BLaER1 (cell line): Measurements from ENCODE around the gene LRCH1.
A peak's percentile ranks its signal among the peaks of the same experiment; 100 is the strongest.

Experiments used
- H3K27ac ChIP-seq: shearing (Covaris generic); formaldehyde crosslinking; 2 replicates; pipeline ENCODE4 v1.8.1; 2022
- H3K27me3 ChIP-seq: shearing (Covaris generic); formaldehyde crosslinking; 2 replicates; pipeline ENCODE4 v1.8.1; 2022
- H3K36me3 ChIP-seq: shearing (Covaris generic); formaldehyde crosslinking; 2 replicates; pipeline ENCODE4 v1.8.1; 2022
- H3K4me1 ChIP-seq: shearing (Covaris generic); formaldehyde crosslinking; 2 replicates; pipeline ENCODE4 v1.8.1; 2022
- H3K4me2 ChIP-seq: shearing (Covaris generic); formaldehyde crosslinking; 2 replicates; pipeline ENCODE4 v1.8.1; 2022
- H3K4me3 ChIP-seq: shearing (Covaris generic); formaldehyde crosslinking; 2 replicates; pipeline ENCODE4 v1.8.1; 2022
- H3K9ac ChIP-seq: shearing (Covaris generic); formaldehyde crosslinking; 2 replicates; pipeline ENCODE4 v1.8.1; 2022
- H3K9me3 ChIP-seq: shearing (Covaris generic); formaldehyde crosslinking; 2 replicates; pipeline ENCODE4 v1.8.1; 2022
- H4K20me1 ChIP-seq: shearing (Covaris generic); formaldehyde crosslinking; 2 replicates; pipeline ENCODE4 v1.8.1; 2022
- Cebpa-rat ChIP-seq: shearing (Covaris generic); IDR thresholded peaks from 2 replicates; pipeline ENCODE4 v1.8.1; 2022

Gene LRCH1

DNA sequence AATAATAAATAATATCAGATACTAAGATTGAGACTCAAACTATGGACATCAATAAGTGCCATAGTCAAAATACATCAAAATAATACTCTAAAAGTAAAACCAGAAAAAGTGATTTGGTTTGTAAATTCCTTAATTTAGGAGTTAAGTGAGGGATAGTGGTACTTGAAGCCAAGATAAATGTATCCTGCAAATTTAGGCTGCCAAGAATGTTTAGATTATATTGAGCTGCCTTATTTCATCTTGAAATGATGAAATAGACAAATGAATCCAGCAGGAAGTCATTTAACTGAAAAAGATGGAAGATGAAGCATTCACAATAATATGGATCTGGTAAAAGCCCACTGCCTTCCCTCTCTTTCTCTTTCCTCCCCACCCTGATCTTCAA, 112.3 kb downstream of the LRCH1 start:
- H3K36me3 ChIP-seq, result peaks cover 16% of the 10 kb centered on the region
- H3K4me3 ChIP-seq, result no peak overlapping the region
- H3K27me3 ChIP-seq, result no peaks in the 10 kb centered on the region
- H3K9ac ChIP-seq, result no peak overlapping the region
- H3K9me3 ChIP-seq, result no peaks in the 10 kb centered on the region
- TF ChIP-seq Cebpa-rat, result no peak
- peaks cover 26% of the 10 kb centered on the region; the same call in 1 of the 2 replicates for H4K20me1 ChIP-seq
- 0 out of 2 replicates have a peak overlapping the region, but pooled peaks have one; percentile 0 for H3K27ac ChIP-seq
- H3K4me2 ChIP-seq, result no peak overlapping the region; the same call in 1 of the 2 replicates
- peaks cover 39% of the 10 kb centered on the region for H3K4me1 ChIP-seq

DNA sequence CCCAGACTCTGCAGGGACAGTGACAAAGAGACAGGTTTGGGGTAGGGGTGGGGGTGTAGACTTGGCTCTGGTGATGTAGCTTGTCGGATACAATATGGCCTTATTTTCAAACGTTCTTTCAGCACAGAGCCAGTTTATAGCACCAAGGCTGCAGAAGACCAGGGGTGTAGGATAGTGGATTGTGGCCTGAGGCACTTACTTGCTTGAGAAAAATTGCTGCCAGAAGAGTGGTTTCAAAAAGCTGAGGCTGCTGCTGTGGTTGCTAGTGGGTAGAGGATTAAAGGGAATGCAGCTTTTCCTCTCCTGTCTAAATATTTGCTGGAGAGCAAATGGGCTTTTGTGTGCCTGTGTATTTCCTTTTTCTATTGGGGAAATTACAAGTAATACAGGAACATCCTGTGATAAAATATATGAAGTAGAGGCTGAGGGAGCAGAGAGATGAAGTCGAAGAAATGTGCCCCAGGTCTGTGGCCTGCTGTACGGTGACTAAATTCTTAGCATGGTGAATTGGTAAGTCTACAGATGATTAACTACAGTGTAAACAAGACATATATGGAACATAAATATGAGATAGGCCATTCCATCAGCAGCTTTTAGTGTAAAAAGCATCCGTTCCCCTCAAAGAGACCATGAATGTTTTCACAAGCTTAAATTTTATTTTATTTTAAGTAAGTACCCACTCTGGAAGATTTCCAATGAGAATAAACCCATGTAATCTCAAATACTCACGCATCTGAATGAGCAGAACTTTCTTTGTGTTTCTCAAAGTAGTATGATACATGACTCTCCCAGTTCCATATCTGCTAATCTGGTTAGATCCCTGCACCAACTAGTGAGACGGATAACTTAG, 112.9 kb downstream of the LRCH1 start:
- H3K27ac ChIP-seq, result 0 out of 2 replicates have a peak overlapping the region, but pooled peaks have one; percentile 0
- peaks cover 26% of the 10 kb centered on the region; the same call in 1 of the 2 replicates for H4K20me1 ChIP-seq
- H3K4me3 ChIP-seq, result no peak overlapping the region
- TF ChIP-seq Cebpa-rat, result no peak
- peaks cover 20% of the 10 kb centered on the region for H3K36me3 ChIP-seq
- no peaks in the 10 kb centered on the region for H3K9me3 ChIP-seq
- H3K4me1 ChIP-seq, result peaks cover 39% of the 10 kb centered on the region
- no peaks in the 10 kb centered on the region for H3K27me3 ChIP-seq
- no peak overlapping the region for H3K9ac ChIP-seq
- peak overlapping the region; percentile 60; the same call in 1 of the 2 replicates for H3K4me2 ChIP-seq

DNA sequence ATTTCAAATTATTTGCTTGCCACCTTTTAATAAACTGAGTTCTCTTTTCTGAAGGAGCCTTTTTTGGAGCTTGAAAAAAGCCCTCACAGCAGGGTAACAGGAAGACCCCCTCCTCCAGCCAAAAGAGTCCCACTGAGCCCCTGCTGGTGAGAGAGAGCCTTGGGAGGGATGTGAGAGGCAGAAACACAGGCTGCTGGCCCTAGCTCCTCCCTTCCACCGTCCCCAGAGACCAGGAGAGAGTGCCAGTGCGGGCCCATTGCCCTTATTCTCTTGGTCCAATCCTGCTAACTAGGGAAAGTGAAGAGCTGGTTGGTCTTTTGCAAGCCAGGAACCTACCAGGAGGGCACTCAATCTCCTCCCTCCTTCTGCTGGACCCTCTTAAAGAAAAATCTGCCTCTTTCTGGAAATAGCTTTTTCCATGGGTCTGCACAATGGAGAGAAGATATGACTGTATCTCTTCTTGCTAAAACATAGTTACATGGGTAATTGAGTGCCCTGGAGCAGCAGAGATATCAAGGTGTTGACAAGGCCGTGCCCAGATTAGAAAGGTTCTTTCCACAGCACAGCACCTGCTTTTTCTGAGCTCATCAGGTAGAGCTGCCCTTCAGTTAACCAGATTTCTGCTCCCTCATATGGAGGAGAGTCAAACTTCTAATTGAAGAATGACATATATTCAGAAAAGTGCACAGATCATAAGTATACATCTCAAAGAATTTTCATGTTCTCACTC, 113.9 kb downstream of the LRCH1 start:
- no peak for TF ChIP-seq Cebpa-rat
- Histone ChIP-seq H3K9me3 (no peaks in the 10 kb centered on the region), H3K36me3 (peaks cover 31% of the 10 kb centered on the region), H3K27ac (peak overlapping the region; percentile 57), H4K20me1 (peaks cover 26% of the 10 kb centered on the region; the same call in 1 of the 2 replicates), H3K27me3 (no peaks in the 10 kb centered on the region), H3K9ac (no peak overlapping the region), H3K4me2 (peak overlapping the region; percentile 60), H3K4me1 (peaks cover 39% of the 10 kb centered on the region), H3K4me3 (no peak overlapping the region)

DNA sequence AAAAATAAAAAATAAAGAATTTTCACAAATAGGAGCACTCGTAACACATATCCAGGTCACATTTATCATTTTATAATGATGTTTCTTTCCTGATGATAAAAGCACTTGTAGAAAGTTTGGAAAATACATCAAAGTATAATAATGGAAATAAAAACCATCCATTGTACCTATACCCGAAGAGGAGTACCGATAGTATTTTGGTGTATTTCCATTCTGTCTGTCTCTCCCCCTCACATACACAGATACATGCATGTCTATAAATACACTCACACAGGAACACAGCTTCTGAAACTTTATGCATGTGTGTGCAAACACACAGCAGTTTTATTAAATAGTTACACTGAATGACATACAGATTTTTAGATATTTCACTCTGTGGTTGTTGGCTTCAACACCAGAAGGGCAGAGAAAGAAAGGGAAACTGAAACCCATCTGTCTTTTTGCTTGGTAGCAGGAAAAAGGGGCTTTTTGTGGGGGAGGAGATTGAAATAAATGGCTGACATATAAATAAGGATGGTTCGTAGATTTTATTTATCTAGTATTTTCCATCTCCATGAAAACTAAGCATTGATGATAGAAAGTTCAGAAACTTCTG, 114.8 kb downstream of the LRCH1 start:
- peaks cover 23% of the 10 kb centered on the region; the same call in 1 of the 2 replicates for H4K20me1 ChIP-seq
- peaks cover 39% of the 10 kb centered on the region for H3K4me1 ChIP-seq
- H3K27me3 ChIP-seq, result no peaks in the 10 kb centered on the region
- peaks cover 39% of the 10 kb centered on the region for H3K36me3 ChIP-seq
- no peaks in the 10 kb centered on the region for H3K9me3 ChIP-seq
- peak overlapping the region; percentile 31; the same call in 1 of the 2 replicates for H3K4me3 ChIP-seq
- no peak for TF ChIP-seq Cebpa-rat
- no peak overlapping the region for H3K9ac ChIP-seq
- peak overlapping the region; percentile 73 for H3K4me2 ChIP-seq
- peak overlapping the region; percentile 48; the same call in 1 of the 2 replicates for H3K27ac ChIP-seq

DNA sequence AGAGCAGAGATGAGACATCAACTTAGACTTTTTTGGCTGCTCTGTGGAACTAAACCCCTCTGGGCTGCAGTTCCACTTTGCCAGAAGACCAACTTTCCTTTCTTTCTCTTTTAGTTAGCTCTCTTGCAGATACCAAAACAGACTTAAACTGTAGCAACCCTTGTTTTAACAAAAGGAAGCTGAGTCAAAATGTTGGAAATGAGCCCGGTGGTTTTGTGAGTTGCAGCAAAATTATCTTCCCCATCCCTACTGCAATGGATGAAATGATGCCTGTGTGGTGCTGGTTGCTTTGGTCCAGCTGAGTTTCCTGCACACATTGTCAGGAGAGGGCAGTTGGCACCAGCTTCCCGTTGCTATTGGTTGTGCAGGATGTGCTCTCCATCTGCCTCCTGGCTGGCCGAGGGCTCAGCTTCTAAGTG, 115.3 kb downstream of the LRCH1 start:
- H3K9me3 ChIP-seq, result no peaks in the 10 kb centered on the region
- H3K4me1 ChIP-seq, result peaks cover 39% of the 10 kb centered on the region
- TF ChIP-seq Cebpa-rat, result no peak
- H3K27ac ChIP-seq, result peak overlapping the region; percentile 48; the same call in 1 of the 2 replicates
- peak overlapping the region; percentile 31; the same call in 1 of the 2 replicates for H3K4me3 ChIP-seq
- H3K9ac ChIP-seq, result no peak overlapping the region
- peak overlapping the region; percentile 73 for H3K4me2 ChIP-seq
- peaks cover 18% of the 10 kb centered on the region; the same call in 1 of the 2 replicates for H4K20me1 ChIP-seq
- no peaks in the 10 kb centered on the region for H3K27me3 ChIP-seq
- H3K36me3 ChIP-seq, result peaks cover 39% of the 10 kb centered on the region

DNA sequence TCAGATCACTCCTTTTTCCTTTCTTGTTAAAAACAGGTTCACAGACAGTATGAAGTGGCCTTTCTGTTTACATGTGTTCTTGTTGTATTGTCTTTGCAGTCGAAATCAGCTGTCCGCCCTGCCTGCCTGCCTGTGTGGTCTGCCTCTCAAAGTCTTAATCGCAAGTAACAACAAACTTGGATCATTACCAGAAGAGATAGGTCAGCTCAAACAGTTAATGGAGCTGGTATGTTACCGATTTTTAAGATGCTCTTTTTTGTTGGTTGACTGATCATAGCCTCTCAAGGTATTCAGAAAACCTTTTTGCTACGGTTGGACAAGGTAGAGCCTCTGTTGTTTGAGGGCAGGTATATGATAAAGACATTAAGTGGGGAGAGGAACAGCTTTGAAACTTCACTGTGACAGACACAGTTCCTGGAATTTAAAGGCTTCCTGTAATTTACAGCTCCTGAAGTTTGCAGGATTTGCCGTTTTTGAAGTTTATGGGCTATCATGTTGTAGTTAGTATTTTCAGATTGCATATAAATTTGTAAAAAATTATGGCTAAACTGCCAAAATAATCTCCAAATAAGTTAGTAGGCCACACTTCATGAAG, 116.1 kb downstream of the LRCH1 start:
- H3K27ac ChIP-seq, result no peak overlapping the region
- peaks cover 39% of the 10 kb centered on the region for H3K36me3 ChIP-seq
- no peak overlapping the region for H3K4me3 ChIP-seq
- TF ChIP-seq Cebpa-rat, result no peak
- H3K27me3 ChIP-seq, result no peaks in the 10 kb centered on the region
- no peak overlapping the region for H3K9ac ChIP-seq
- no peaks in the 10 kb centered on the region for H3K9me3 ChIP-seq
- H3K4me1 ChIP-seq, result peaks cover 39% of the 10 kb centered on the region
- H3K4me2 ChIP-seq, result no peak overlapping the region
- peaks cover 17% of the 10 kb centered on the region; the same call in 1 of the 2 replicates for H4K20me1 ChIP-seq

DNA sequence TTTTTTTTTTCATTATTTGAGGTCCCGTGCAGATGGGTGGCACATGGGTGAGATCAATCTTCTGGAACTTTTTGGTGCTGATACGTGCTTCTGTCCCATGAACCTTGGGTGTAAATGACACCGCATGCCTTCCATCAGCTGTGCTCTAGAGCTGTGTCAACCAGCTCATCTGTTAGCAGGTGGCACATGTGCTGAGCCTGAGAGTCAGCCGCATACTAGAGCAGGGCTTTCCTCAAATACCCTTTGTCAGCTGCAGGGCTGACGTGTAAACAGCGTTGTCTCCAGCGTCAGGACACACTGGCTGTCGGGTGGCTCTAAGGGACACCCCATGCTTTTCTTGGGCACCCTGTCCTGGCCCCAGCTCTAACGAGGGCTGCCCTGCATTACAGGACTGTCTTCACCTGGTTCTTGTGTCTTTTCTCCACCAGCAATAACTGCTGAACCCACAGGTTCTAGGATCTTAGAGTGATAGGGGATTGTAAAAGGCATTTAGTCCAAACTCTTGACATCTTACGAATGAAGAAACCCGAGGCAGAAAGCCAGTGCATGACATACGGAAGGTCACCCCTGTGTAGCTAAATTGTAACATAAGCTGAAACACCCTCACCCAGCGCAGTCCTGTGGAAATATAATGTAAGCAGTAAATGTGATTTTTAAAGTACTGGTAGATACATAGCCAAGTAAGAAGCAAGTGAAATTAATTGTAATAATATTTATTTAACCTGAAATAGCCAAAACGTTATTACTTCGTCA, 119.5 kb downstream of the LRCH1 start:
- H3K27ac ChIP-seq, result no peak overlapping the region
- H3K9me3 ChIP-seq, result no peaks in the 10 kb centered on the region
- no peak overlapping the region for H3K4me3 ChIP-seq
- no peak for TF ChIP-seq Cebpa-rat
- no peaks in the 10 kb centered on the region for H3K27me3 ChIP-seq
- peaks cover 23% of the 10 kb centered on the region; the same call in 1 of the 2 replicates for H4K20me1 ChIP-seq
- no peak overlapping the region for H3K9ac ChIP-seq
- peaks cover 17% of the 10 kb centered on the region for H3K4me1 ChIP-seq
- peaks cover 62% of the 10 kb centered on the region for H3K36me3 ChIP-seq
- no peak overlapping the region for H3K4me2 ChIP-seq

DNA sequence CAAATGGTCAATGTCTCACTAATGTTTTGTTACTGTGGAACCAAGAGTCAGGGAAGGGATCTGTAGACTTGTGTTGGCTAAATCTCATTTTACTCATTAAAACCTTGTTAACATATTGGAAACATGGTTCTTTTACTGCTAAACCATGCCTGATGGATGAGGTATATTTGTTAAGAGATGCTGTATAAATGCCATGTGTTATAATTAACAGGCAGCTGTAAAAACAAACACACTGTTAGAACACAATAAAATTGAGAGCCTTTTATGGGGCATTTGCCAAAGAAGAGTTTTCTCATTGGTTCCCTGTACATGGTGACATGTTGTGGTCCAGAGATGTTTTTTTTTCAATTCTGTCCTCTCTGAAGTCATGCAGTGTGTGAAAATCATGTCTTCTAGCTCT, 122.0 kb downstream of the LRCH1 start:
- Histone ChIP-seq H3K27me3 (no peaks in the 10 kb centered on the region), H4K20me1 (peaks cover 45% of the 10 kb centered on the region), H3K27ac (no peak overlapping the region), H3K9me3 (no peaks in the 10 kb centered on the region), H3K36me3 (peaks cover 50% of the 10 kb centered on the region), H3K9ac (no peak overlapping the region), H3K4me2 (no peak overlapping the region), H3K4me3 (no peak overlapping the region), H3K4me1 (peaks cover 19% of the 10 kb centered on the region)
- TF ChIP-seq Cebpa-rat, result no peak

DNA sequence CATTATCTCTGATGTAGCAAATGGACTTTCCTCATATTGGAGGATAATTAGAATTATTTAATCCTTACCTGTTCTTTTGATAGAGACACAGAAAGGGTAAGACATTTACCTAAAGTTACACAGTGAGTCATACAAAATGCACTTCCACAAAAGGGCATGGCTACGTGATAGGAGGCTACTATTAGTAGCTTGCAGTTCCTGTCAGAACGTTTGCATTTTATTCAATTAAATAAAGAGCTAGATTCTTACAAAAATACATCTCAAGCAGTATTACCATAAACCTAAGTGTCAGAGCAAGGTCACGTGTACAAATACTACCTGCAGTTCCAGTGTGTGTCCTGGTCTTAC, 123.4 kb downstream of the LRCH1 start:
- no peak for TF ChIP-seq Cebpa-rat
- no peaks in the 10 kb centered on the region for H3K27me3 ChIP-seq
- H3K4me3 ChIP-seq, result no peak overlapping the region
- H3K36me3 ChIP-seq, result peaks cover 44% of the 10 kb centered on the region
- H4K20me1 ChIP-seq, result peaks cover 55% of the 10 kb centered on the region
- no peaks in the 10 kb centered on the region for H3K9me3 ChIP-seq
- H3K27ac ChIP-seq, result no peak overlapping the region
- H3K9ac ChIP-seq, result no peak overlapping the region
- peaks cover 26% of the 10 kb centered on the region for H3K4me1 ChIP-seq
- H3K4me2 ChIP-seq, result no peak overlapping the region
